Glutamatergic neuron (in vitro differentiated cells): ENCODE data around the gene NKX3-2. TPM values are rescaled to one million over a fixed set of nuclear protein-coding genes. Genes with fewer than 3 reads are reported as not detected.

Experiments used
- DNase-seq: peaks from one replicate; pipeline ENCODE4 v3.0.0; 2022
- H3K27ac Mint-ChIP-seq: one replicate; pipeline ENCODE4 v1.8.0; 2020; ENCODE audit warnings: mild to moderate bottlenecking, mixed read lengths, inconsistent platforms; ENCODE audit not compliant: unreplicated experiment
- H3K27me3 Mint-ChIP-seq: one replicate; pipeline ENCODE4 v1.8.0; 2020; ENCODE audit warnings: mild to moderate bottlenecking, moderate library complexity, mixed read lengths, inconsistent platforms; ENCODE audit not compliant: unreplicated experiment
- H3K36me3 Mint-ChIP-seq: one replicate; pipeline ENCODE4 v1.8.0; 2020; ENCODE audit warnings: mild to moderate bottlenecking, mixed read lengths, inconsistent platforms; ENCODE audit not compliant: unreplicated experiment
- H3K4me1 Mint-ChIP-seq: one replicate; pipeline ENCODE4 v1.8.0; 2020; ENCODE audit warnings: mild to moderate bottlenecking, low read depth, mixed read lengths, inconsistent platforms; ENCODE audit not compliant: unreplicated experiment
- H3K4me3 Mint-ChIP-seq: one replicate; pipeline ENCODE4 v1.8.0; 2020; ENCODE audit warnings: mild to moderate bottlenecking, mixed read lengths, inconsistent platforms; ENCODE audit not compliant: unreplicated experiment
- H3K9me3 Mint-ChIP-seq: one replicate; pipeline ENCODE4 v1.8.0; 2020; ENCODE audit warnings: mild to moderate bottlenecking, moderate library complexity, mixed read lengths, inconsistent platforms; ENCODE audit not compliant: unreplicated experiment
- total RNA-seq: library from RNA; stranded (reverse); fragmentation: NEBNext Ultra II Directional; extraction: Animal tissue kit (Norgen Biotek cat#: 25700); gene quantifications from one replicate; pipeline ENCODE4 v1.2.1, GENCODE V29; 2021; ENCODE audit not compliant: unreplicated experiment
- TF ChIP-seq, protein P1 (sequence below): fragments of 200-600 bp; sonication (generic); IDR thresholded peaks from one replicate; pipeline ENCODE4 v1.5.0; 2021; ENCODE audit not compliant: partially characterized antibody, unreplicated experiment

NKX3-2 gene
- total RNA-seq, 1 donor from 2014 or later = 0.25 TPM

DNA sequence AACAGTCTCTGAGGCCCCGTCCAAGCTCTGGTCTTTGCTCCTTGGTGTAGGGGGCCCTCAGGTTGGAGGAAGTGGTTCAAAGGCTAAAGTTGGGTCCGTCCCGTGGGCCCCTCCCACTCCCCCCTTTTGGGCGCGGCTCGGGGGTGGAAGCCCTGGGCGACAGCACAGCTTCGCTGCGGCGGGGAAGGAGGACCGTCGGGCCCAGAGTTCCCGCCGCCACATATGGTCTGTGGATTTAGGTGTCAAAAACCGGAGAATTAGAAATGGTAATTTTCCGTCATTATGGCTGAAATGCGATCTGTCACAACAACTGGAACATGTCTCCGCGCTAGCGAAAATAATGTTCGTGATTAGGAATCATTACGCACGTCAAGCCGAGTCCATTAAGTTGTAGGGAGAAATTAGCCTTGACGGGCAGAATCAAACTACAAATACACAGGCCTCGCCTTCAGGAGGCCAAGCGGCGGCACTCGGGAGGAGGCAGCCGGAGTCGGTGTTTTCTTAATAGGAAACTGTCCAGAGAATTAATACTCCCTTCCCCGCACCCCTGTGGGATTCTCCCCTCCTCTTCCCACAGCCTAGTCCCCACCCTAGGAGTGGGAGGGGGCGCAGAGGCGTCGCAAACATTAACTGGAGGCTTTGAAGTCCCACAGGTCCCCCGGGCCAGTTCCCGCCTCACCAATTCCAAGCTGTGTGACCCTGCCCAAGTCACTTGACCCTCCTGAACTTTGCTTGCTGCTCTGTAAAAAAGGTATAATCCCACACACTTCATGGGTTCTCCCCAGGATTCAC is 15.0 kb downstream of the NKX3-2 start:
- Mint-ChIP-seq H3K36me3 (peaks cover 8% of the 10 kb centered on the region), H3K9me3 (peaks cover 5% of the 10 kb centered on the region), H3K4me1 (no peaks in the 10 kb centered on the region), H3K27ac (no peak overlapping the region), H3K4me3 (no peak overlapping the region), H3K27me3 (peaks cover 49% of the 10 kb centered on the region)
- no peak for DNase-seq
- TF ChIP-seq, protein P1, sequence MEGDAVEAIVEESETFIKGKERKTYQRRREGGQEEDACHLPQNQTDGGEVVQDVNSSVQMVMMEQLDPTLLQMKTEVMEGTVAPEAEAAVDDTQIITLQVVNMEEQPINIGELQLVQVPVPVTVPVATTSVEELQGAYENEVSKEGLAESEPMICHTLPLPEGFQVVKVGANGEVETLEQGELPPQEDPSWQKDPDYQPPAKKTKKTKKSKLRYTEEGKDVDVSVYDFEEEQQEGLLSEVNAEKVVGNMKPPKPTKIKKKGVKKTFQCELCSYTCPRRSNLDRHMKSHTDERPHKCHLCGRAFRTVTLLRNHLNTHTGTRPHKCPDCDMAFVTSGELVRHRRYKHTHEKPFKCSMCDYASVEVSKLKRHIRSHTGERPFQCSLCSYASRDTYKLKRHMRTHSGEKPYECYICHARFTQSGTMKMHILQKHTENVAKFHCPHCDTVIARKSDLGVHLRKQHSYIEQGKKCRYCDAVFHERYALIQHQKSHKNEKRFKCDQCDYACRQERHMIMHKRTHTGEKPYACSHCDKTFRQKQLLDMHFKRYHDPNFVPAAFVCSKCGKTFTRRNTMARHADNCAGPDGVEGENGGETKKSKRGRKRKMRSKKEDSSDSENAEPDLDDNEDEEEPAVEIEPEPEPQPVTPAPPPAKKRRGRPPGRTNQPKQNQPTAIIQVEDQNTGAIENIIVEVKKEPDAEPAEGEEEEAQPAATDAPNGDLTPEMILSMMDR = no peak

DNA sequence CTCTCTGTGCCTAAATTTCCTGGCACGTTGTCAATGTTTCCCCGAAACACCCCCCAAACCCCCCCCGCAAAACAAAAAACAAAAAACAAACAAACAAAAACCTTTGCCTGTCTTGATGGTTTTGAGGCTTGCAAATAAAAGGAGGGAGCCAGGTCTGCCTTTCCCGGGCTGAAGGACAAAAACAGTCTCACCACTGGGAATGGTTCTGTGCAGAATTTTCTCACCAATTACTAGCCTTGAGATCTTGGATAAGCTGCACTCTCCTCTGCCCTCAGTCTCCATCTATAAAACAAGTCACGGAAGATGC is 15.5 kb downstream of the NKX3-2 start:
- Mint-ChIP-seq H3K36me3 (peaks cover 8% of the 10 kb centered on the region), H3K27ac (no peak overlapping the region), H3K27me3 (peaks cover 49% of the 10 kb centered on the region)

DNA sequence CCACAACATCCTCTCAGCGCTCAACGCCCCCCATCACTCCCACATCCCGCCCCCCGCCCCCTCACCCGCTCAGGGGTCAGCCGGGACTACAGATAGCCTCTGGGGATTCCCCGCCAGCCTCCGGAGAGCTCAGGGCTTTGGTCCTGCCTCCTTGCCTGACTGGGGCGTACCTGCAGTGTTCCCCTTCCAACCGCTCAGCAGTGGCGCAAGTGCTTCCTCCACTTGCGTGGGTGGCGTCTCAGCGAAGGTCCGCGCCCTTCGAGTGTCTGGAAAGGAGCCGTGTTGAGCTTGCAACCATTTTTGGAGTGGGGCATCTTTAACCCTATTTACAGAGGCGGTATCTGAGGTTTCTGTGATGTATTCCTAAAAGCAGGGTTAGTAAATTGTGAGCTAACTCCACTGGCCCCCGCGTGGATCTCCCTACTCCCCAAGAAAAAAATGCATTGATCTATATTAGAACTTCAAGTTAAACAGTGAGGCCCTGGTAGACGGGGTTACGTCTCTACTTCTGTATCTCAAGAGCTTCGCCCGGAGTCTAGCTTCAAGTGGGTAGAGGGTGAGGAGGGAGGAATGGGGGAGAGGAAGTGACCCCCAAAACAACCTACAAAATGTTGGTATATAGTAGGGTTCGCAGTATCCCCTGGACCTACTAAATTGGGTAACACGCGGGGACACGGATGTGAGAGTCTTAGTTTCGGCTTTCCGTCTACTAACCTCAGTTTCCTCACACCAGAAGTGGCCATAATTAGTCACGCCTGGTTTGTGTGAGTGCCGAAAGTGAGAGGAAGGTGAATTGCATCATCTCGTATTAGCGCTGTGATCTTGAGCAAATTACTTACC is 16.1 kb downstream of the NKX3-2 start:
- no peak for DNase-seq
- no peaks in the 10 kb centered on the region for H3K4me1 Mint-ChIP-seq
- H3K4me3 Mint-ChIP-seq = no peak overlapping the region
- H3K36me3 Mint-ChIP-seq = peaks cover 8% of the 10 kb centered on the region
- TF ChIP-seq, protein P1 = no peak
- H3K27ac Mint-ChIP-seq = no peak overlapping the region
- peaks cover 50% of the 10 kb centered on the region for H3K27me3 Mint-ChIP-seq
- peaks cover 9% of the 10 kb centered on the region for H3K9me3 Mint-ChIP-seq

More for the DNA sequence above, 15.5 kb downstream of the NKX3-2 start:
- Mint-ChIP-seq H3K9me3 (peaks cover 8% of the 10 kb centered on the region), H3K4me1 (no peaks in the 10 kb centered on the region), H3K4me3 (no peak overlapping the region)
- TF ChIP-seq, protein P1 = no peak
- DNase-seq = no peak

DNA sequence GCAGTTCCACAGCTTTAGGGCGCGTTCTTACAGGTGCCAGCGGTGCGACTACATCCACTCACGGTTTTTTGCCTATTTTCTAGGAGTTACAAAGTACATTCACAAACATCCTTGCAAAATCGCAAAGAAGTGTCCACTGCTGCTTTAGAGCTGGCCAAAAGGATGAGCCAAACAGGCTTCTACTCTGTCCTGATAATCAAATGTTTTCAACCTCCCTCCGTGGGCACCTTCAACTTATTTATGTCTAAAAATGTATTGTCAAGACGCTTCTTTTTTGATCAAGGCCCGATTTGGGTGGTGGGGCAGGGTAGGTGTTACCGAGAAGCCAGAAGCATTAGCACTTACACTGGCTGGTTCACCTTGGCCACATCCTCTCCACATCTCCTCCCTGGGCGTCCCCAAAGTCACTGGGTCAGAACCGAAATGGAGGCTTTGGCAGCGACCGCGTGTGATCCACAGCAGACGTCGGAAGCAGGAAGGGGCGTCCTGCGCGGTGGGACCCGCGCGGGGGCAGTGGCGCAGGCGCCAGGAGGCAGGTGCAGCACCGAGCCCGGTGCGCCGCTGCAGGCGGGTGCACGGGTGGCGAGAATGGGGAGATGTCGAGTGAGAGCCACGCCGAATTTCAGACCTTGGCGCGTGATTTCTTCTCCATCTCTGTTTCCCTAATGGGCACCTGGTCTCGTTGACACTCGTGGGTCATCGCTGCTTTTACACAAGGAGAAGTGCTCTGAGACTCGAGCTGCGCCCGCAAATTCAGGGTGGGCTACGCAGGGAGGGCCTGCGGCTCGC is 16.9 kb downstream of the NKX3-2 start:
- H3K27me3 Mint-ChIP-seq = peaks cover 51% of the 10 kb centered on the region

More for the DNA sequence above, 16.9 kb downstream of the NKX3-2 start:
- DNase-seq = no peak
- no peak overlapping the region for H3K27ac Mint-ChIP-seq
- no peaks in the 10 kb centered on the region for H3K4me1 Mint-ChIP-seq
- peaks cover 8% of the 10 kb centered on the region for H3K36me3 Mint-ChIP-seq
- TF ChIP-seq, protein P1 = no peak
- peaks cover 11% of the 10 kb centered on the region for H3K9me3 Mint-ChIP-seq
- no peak overlapping the region for H3K4me3 Mint-ChIP-seq
